Activated T-cell treated with anti-CD3 and anti-CD28 coated beads, Interleukin-2, amount 50 U/mL, for 24 hours (primary cell): ENCODE data around the gene MXRA8.

Experiments
- DNase-seq: peaks from one replicate; pipeline ENCODE4 v3.0.0-alpha.2; 2020
- H3K27ac Mint-ChIP-seq: 2 replicates; pipeline ENCODE4 v1.8.0; 2020; ENCODE audit warnings: mild to moderate bottlenecking, mixed read lengths
- H3K27me3 Mint-ChIP-seq: 2 replicates; pipeline ENCODE4 v1.8.0; 2020; ENCODE audit warnings: mixed read lengths
- H3K36me3 Mint-ChIP-seq: 2 replicates; pipeline ENCODE4 v1.8.0; 2020; ENCODE audit warnings: low read depth, mixed read lengths
- H3K4me1 Mint-ChIP-seq: 2 replicates; pipeline ENCODE4 v1.8.0; 2020; ENCODE audit warnings: low read depth, mixed read lengths
- H3K4me3 Mint-ChIP-seq: 2 replicates; pipeline ENCODE4 v1.8.0; 2020; ENCODE audit warnings: mild to moderate bottlenecking, moderate library complexity, mixed read lengths
- H3K9me3 Mint-ChIP-seq: 2 replicates; pipeline ENCODE4 v1.8.0; 2020; ENCODE audit warnings: mixed read lengths

MXRA8 gene

DNA sequence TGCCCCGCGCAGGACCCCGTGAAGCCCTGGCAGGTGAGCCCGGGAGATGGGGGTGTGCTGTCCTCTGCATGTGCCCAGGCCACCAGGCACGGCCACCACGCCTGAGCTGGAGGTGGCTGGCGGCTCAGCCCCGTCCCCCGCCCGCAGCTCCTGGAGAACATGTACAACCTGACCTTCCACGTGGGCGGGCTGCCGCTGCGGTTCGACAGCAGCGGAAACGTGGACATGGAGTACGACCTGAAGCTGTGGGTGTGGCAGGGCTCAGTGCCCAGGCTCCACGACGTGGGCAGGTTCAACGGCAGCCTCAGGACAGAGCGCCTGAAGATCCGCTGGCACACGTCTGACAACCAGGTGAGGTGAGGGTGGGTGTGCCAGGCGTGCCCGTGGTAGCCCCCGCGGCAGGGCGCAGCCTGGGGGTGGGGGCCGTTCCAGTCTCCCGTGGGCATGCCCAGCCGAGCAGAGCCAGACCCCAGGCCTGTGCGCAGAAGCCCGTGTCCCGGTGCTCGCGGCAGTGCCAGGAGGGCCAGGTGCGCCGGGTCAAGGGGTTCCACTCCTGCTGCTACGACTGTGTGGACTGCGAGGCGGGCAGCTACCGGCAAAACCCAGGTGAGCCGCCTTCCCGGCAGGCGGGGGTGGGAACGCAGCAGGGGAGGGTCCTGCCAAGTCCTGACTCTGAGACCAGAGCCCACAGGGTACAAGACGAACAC lies 25.4 kb downstream of the MXRA8 start:
- no peak overlapping the region for H3K4me3 Mint-ChIP-seq
- no peaks in the 10 kb centered on the region for H3K9me3 Mint-ChIP-seq
- peaks cover 12% of the 10 kb centered on the region for H3K36me3 Mint-ChIP-seq
- no peaks in the 10 kb centered on the region for H3K4me1 Mint-ChIP-seq
- H3K27me3 Mint-ChIP-seq: no peaks in the 10 kb centered on the region
- no peak for DNase-seq
- H3K27ac Mint-ChIP-seq: no peak overlapping the region

DNA sequence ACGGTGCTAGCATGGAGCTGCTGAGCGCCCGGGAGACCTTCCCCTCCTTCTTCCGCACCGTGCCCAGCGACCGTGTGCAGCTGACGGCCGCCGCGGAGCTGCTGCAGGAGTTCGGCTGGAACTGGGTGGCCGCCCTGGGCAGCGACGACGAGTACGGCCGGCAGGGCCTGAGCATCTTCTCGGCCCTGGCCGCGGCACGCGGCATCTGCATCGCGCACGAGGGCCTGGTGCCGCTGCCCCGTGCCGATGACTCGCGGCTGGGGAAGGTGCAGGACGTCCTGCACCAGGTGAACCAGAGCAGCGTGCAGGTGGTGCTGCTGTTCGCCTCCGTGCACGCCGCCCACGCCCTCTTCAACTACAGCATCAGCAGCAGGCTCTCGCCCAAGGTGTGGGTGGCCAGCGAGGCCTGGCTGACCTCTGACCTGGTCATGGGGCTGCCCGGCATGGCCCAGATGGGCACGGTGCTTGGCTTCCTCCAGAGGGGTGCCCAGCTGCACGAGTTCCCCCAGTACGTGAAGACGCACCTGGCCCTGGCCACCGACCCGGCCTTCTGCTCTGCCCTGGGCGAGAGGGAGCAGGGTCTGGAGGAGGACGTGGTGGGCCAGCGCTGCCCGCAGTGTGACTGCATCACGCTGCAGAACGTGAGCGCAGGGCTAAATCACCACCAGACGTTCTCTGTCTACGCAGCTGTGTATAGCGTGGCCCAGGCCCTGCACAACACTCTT lies 26.2 kb downstream of the MXRA8 start:
- no peak overlapping the region for H3K4me3 Mint-ChIP-seq
- H3K36me3 Mint-ChIP-seq: peaks cover 13% of the 10 kb centered on the region
- no peak overlapping the region for H3K27ac Mint-ChIP-seq
- no peak for DNase-seq
- H3K9me3 Mint-ChIP-seq: no peaks in the 10 kb centered on the region
- H3K27me3 Mint-ChIP-seq: no peaks in the 10 kb centered on the region
- no peaks in the 10 kb centered on the region for H3K4me1 Mint-ChIP-seq

DNA sequence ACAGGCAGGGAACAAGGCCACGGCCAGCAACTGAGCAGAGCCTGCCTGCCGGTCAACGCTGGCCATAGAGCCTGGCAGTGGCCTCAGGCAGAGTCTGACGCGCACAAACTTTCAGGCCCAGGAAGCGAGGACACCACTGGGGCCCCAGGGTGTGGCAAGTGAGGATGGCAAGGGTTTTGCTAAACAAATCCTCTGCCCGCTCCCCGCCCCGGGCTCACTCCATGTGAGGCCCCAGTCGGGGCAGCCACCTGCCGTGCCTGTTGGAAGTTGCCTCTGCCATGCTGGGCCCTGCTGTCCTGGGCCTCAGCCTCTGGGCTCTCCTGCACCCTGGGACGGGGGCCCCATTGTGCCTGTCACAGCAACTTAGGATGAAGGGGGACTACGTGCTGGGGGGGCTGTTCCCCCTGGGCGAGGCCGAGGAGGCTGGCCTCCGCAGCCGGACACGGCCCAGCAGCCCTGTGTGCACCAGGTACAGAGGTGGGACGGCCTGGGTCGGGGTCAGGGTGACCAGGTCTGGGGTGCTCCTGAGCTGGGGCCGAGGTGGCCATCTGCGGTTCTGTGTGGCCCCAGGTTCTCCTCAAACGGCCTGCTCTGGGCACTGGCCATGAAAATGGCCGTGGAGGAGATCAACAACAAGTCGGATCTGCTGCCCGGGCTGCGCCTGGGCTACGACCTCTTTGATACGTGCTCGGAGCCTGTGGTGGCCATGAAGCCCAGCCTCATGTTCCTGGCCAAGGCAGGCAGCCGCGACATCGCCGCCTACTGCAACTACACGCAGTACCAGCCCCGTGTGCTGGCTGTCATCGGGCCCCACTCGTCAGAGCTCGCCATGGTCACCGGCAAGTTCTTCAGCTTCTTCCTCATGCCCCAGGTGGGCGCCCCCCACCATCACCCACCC lies 27.0 kb downstream of the MXRA8 start, which contains the start of gene TAS1R3:
TAS1R3 (plus strand) TSS at position 213 of the 898 bp plus-strand sequence; CDS start at position 279, 66 bp downstream.
- Mint-ChIP-seq H3K4me1 (peaks cover 4% of the 10 kb centered on the region), H3K36me3 (peaks cover 15% of the 10 kb centered on the region), H3K27ac (no peak within 1 kb of the TSS), H3K4me3 (no peak within 1 kb of the TSS), H3K9me3 (no peaks in the 10 kb centered on the region), H3K27me3 (no peaks in the 10 kb centered on the region)
- DNase-seq: no peak

DNA sequence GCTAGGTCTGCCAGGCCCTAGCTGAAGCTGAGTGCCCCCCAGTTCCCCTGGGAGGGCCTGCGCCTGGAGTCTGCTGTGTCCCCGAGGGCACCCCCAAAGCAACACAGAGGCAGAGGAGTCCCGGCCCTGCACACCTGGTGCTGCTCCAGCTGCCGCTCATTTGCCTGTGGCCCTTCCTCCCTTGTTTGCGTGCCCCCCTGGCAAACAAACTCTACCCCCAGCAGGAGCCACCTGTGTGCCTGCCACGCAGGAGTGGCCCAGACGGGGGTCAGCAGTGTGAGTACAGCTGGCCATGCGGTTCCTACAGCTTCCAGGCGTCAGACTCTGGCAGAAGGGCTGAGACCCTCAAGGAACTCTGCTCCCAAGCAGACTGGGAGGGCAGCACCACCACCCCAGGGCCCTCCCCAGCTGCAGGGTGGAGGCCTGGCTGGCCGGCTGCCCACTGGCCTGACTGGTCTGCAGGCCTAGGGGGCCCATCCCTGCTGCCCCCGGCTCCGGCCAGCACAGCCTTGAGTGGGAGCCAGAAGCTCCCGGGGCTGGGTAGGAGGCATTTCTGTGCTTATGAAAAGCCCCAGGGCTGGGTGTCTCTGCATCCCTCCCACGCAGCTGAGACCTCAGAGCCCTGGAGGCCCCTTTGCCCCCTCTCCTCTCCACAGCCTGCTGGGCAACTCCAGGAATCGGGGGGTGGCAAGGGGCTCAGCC lies 27.8 kb downstream of the MXRA8 start:
- H3K27me3 Mint-ChIP-seq: no peaks in the 10 kb centered on the region
- no peak for DNase-seq
- H3K4me1 Mint-ChIP-seq: peaks cover 12% of the 10 kb centered on the region
- H3K9me3 Mint-ChIP-seq: no peaks in the 10 kb centered on the region
- no peak overlapping the region for H3K27ac Mint-ChIP-seq
- no peak overlapping the region for H3K4me3 Mint-ChIP-seq
- peaks cover 14% of the 10 kb centered on the region for H3K36me3 Mint-ChIP-seq

DNA sequence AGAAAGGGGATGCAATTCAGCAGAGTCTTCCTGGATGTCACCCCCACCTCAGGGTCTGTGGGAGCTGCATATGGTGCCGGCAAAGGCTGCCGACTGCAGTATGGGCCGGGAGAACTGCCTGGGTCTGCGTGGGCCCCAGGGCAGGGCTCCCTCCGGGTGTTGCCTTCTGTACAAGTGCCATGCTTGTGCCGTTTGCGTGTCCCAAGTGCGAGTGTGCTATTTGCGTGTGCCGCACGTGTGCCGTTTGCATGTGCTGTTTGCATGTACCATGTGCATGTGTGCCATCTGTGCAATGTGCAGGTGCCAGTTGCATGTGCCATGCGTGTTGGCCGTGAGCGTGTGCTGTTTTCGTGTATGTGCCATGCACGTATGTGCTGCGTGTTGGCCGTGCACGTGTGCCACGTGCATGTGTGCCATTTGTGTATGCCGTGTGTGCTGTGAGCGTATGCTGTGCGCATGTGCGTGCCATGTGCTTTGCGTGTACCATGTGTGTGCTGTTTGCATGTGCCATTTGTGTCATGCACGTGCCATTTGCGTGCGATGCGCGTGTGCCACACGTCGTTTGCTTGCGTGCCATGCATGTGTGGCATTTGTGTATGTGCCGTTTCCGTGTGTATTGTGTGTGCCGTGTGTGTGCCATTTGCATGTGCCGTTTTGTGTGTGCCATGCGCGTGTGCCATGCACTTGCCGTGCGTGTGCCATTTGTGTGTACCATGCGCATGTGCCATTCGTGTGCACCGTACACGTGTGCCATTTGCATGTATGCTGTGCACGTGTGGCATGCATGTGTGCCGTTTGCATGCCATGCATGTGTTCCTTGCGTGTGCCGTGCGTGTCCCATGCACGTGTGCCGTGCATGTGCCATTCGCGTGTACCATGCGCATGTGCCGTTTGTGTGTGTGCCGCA lies 28.8 kb downstream of the MXRA8 start:
- H3K27me3 Mint-ChIP-seq: no peaks in the 10 kb centered on the region
- peak overlapping the region; percentile 52 for H3K27ac Mint-ChIP-seq
- H3K9me3 Mint-ChIP-seq: no peaks in the 10 kb centered on the region
- no peak overlapping the region for H3K4me3 Mint-ChIP-seq
- H3K36me3 Mint-ChIP-seq: peaks cover 10% of the 10 kb centered on the region
- no peak for DNase-seq
- H3K4me1 Mint-ChIP-seq: peaks cover 16% of the 10 kb centered on the region

DNA sequence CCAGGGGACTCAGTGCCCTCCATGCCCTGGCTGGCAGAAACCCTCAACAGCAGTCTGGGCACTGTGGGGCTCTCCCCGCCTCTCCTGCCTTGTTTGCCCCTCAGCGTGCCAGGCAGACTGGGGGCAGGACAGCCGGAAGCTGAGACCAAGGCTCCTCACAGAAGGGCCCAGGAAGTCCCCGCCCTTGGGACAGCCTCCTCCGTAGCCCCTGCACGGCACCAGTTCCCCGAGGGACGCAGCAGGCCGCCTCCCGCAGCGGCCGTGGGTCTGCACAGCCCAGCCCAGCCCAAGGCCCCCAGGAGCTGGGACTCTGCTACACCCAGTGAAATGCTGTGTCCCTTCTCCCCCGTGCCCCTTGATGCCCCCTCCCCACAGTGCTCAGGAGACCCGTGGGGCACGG lies 30.1 kb downstream of the MXRA8 start:
- no peak overlapping the region for H3K4me3 Mint-ChIP-seq
- no peak overlapping the region for H3K27ac Mint-ChIP-seq

DNA sequence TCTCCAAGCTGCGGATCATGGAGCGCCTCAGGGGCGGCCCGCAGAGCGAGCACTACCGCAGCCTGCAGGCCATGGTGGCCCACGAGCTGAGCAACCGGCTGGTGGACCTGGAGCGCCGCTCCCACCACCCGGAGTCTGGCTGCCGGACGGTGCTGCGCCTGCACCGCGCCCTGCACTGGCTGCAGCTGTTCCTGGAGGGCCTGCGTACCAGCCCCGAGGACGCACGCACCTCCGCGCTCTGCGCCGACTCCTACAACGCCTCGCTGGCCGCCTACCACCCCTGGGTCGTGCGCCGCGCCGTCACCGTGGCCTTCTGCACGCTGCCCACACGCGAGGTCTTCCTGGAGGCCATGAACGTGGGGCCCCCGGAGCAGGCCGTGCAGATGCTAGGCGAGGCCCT lies 31.1 kb downstream of the MXRA8 start:
- no peak for DNase-seq
- Mint-ChIP-seq H3K9me3 (no peaks in the 10 kb centered on the region), H3K4me1 (peaks cover 28% of the 10 kb centered on the region), H3K4me3 (no peak overlapping the region), H3K27ac (no peak overlapping the region), H3K27me3 (no peaks in the 10 kb centered on the region), H3K36me3 (peaks cover 17% of the 10 kb centered on the region)

More for the DNA sequence above, 30.1 kb downstream of the MXRA8 start:
- H3K27me3 Mint-ChIP-seq: no peaks in the 10 kb centered on the region
- peaks cover 14% of the 10 kb centered on the region for H3K36me3 Mint-ChIP-seq
- H3K4me1 Mint-ChIP-seq: peaks cover 21% of the 10 kb centered on the region
- H3K9me3 Mint-ChIP-seq: no peaks in the 10 kb centered on the region
- DNase-seq: no peak

DNA sequence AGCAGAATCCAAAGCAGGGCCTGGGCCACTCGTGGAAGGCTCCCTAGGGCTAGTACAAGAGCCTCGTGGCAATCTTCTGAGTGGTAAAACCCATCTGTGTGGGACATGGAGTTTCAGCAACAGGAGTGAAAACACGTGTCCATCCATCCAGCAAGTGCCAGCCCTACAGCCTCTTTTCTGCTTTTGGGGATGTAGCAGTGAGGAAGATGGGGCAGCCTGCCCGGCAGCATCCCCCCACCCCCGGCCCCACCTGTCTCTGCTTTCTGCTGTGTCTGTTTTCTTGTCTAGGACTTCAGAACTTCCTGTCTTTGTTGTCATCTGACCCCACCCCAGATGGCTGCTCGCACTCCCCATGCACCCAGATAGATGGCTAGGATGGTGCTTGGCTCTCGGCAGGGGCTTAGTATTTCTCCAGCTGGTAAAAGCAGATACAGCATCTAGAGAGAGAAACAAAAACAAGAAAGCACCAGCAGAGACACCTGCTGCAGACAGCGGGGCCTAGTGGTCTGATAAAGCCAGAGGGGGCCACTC lies 32.2 kb downstream of the MXRA8 start:
- H3K27ac Mint-ChIP-seq: peak overlapping the region; percentile 81

DNA sequence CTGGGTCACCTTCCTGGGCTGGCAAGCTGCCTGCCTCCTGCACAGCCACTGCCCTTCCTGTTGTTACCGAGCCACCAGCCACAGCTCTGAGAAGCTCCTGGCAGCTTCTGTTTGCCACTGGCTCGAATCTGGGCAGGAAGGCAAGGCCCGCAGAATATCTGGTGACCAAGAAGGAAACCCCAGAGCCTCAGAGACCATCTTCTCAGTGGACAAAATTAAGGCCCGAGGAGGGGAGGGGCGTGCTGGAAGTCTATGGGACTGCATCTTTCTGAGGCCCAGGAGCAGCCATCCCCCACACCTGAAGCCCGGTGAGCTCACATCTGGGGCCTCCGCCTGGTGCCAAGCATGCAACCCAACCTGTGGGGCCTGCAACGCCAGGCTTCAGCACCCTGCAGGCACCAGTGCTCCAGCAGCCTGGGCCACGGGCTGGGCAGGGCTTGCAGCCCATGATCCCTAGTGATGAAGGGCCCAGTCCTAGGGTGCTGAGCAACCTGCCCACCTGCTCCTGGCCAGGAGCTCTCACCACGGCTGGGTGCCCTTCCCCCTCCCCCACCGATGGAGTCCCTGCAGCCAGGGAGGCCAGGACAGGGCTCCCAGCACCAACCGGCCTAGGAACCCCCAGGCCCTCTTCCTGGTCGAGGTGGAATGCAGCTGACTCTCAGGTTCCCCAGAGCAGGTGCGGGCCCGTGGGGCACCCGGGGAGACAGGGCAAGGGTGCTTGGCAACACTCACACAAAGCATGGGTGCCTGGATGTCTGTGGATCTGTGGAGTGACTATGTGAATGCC lies 32.9 kb downstream of the MXRA8 start:
- peak overlapping the region; percentile 83 for H3K4me3 Mint-ChIP-seq
- H3K9me3 Mint-ChIP-seq: no peaks in the 10 kb centered on the region
- peak overlapping the region; percentile 81 for H3K27ac Mint-ChIP-seq
- peaks cover 42% of the 10 kb centered on the region for H3K4me1 Mint-ChIP-seq
- peaks cover 31% of the 10 kb centered on the region for H3K36me3 Mint-ChIP-seq
- DNase-seq: no peak
- no peaks in the 10 kb centered on the region for H3K27me3 Mint-ChIP-seq

More for the DNA sequence above, 32.2 kb downstream of the MXRA8 start:
- Mint-ChIP-seq H3K9me3 (no peaks in the 10 kb centered on the region), H3K4me1 (peaks cover 39% of the 10 kb centered on the region), H3K4me3 (peak overlapping the region; percentile 83), H3K36me3 (peaks cover 27% of the 10 kb centered on the region), H3K27me3 (no peaks in the 10 kb centered on the region)
- DNase-seq: no peak

DNA sequence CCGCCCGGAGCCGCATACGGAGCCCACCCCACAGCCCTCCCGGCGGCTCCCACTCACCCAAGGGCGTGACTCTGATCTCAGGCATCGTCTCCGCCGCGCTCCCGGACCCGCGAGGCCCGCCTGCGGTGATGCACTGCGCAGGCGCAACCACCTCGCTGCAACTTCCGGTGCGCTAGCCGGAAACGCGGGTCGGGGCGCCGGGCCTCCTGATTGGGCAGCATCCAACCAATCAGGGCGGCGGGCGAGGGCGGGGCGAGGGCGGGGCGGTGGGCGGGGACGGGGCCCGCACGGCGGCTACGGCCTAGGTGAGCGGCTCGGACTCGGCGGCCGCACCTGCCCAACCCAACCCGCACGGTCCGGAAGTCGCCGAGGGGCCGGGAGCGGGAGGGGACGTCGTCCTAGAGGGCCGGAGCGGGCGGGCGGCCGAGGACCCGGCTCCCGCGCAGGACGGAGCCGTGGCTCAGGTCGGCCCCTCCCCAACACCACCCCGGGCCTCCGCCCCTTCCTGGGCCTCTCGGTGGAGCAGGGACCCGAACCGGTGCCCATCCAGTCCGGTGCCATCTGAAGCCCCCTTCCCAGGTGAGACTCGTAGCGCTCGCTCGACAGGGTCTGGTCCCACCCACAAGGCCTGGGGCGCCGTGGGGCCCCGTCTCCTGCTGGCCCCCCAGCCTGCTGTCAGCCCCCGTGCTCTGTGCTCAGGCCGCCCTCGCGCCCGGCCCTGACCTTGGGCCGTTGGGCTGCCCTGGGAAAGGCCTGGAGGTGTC lies 33.6 kb downstream of the MXRA8 start, which contains the start of the genes CPTP and INTS11:
CPTP (plus strand) TSS at position 279 of the 764 bp plus-strand sequence. CDS start 2,109 bp downstream, outside the sequence.
INTS11 (minus strand) TSS at position 137 of the 764 bp plus-strand sequence; CDS start at position 85, 52 bp downstream.
- H3K9me3 Mint-ChIP-seq: no peaks in the 10 kb centered on the region
- H3K4me1 Mint-ChIP-seq: peaks cover 45% of the 10 kb centered on the region
- peak; percentile 96 for DNase-seq
- peak within 1 kb of the TSS; percentile 94 for H3K27ac Mint-ChIP-seq
- peaks cover 38% of the 10 kb centered on the region for H3K36me3 Mint-ChIP-seq
- no peaks in the 10 kb centered on the region for H3K27me3 Mint-ChIP-seq
- peak within 1 kb of the TSS; percentile 83 for H3K4me3 Mint-ChIP-seq

DNA sequence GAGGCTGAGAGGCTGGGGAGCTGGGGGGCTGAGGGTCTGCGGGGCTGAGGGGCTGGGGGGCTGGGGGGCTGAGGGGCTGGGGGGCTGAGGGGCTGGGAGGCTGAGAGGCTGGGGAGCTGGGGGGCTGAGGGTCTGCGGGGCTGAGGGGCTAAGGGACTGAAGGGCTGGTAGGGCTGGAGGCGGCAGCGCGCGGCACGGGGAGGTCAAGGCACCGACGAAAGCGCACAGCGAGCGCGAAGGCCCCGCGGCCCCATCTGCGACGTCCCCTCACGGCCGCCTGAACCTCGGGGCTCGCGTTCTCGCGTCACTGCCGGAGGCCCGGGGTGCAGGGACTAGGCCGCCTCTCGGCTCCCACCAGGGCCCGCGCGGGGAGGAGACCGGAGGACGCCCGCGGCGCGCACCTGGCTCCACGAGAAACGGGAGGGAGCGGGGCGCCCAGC lies 34.3 kb downstream of the MXRA8 start:
- Mint-ChIP-seq H3K27ac (no peak overlapping the region), H3K36me3 (peaks cover 44% of the 10 kb centered on the region), H3K9me3 (no peaks in the 10 kb centered on the region), H3K4me3 (peak overlapping the region; percentile 83), H3K27me3 (no peaks in the 10 kb centered on the region), H3K4me1 (peaks cover 45% of the 10 kb centered on the region)
- DNase-seq: no peak

DNA sequence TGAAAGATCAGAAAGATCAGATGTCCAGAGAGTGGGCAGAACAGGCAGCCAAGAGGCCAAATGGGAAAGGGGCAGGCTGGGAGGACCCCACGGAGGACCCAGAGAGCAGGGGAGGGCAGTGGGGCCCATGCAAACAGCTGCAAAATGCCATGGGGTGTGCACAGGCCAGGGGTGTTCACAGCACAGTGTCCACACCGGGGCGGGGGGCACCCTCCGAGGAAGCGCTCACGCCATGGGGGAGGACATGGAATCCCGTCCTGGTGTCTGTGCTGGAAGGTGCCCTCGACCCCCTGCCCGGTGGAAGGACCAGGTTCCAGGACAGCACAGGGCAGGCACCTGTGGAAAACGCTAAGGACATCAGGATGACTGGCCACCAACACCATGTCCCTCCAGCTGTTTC lies 35.4 kb downstream of the MXRA8 start:
- no peaks in the 10 kb centered on the region for H3K27me3 Mint-ChIP-seq

More for the DNA sequence above, 35.4 kb downstream of the MXRA8 start:
- DNase-seq: no peak
- no peaks in the 10 kb centered on the region for H3K9me3 Mint-ChIP-seq
- peak overlapping the region; percentile 82 for H3K4me3 Mint-ChIP-seq
- peak overlapping the region; percentile 90 for H3K27ac Mint-ChIP-seq
- peaks cover 55% of the 10 kb centered on the region for H3K36me3 Mint-ChIP-seq
- peaks cover 45% of the 10 kb centered on the region for H3K4me1 Mint-ChIP-seq
